ENCODE data around the gene PPIB.

The PPIB gene

DNA sequence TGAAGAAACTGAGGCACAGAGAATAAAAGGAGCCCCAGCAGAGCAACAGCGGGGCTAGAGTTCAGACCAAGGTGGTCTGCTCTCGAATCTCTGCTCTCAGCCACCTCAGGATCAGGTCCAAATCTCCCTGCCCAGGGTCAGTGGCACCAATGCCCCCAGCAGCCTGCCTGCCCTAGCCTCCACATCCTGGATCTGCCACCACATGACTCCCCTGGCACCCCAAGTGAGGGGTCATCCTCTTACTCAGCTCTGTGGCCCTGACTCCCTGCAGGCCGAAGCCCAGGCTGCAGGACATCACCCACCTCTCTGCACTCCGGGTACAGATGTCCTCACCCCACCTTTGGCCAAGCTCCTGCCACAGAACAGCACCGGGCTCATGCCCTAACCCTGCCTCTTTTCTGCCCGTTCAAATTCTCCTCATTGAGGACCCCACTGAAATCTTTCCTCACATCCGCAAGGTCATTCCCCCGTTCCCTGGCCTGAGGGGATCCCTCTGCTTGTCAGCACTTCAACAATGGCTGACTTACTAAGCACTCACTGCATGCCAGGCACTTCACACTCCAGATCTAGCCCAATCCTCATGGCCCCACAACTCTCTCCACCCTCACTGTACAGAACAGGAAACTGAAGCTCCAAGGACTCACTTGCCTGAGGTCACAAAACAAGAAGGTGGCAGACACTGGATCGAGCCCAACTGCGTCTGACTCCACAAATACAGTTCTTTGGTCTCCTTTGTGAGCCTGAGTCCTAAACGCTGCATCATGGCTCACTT lies 4.3 kb downstream of the PPIB start:
- DNase-seq (ENCODE audit: low read depth) = no peak

DNA sequence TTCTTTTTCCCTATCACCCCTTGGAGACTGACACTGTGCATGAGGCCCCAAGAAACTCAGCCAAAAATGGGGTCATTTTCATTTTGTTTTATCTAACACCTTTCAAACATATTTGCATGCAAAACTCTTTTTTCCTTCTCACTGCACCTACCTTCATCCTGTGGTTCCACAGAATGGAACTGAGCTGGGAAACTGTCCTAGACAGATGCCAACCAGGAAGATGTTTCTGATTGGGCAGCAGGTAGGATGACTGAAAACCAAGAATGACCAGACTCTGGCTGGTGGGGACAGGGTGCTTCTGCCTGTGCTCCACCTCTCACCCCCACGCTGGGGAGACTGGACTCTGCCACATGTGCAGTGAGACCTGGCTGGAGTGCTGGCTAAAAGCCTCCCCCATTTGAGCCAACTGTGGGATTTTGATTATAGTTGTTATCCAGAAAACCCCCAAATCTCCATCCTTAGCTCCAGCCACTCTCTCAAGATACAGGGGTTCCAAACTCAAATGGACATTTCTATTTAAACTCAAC lies 5.2 kb downstream of the PPIB start:
- DNase-seq (ENCODE audit: low read depth) = no peak

GRCh38 chr15:64156652-64157331 lies 6.0 kb downstream of the PPIB start:
- DNase-seq (ENCODE audit: low read depth) = no peak

DNA sequence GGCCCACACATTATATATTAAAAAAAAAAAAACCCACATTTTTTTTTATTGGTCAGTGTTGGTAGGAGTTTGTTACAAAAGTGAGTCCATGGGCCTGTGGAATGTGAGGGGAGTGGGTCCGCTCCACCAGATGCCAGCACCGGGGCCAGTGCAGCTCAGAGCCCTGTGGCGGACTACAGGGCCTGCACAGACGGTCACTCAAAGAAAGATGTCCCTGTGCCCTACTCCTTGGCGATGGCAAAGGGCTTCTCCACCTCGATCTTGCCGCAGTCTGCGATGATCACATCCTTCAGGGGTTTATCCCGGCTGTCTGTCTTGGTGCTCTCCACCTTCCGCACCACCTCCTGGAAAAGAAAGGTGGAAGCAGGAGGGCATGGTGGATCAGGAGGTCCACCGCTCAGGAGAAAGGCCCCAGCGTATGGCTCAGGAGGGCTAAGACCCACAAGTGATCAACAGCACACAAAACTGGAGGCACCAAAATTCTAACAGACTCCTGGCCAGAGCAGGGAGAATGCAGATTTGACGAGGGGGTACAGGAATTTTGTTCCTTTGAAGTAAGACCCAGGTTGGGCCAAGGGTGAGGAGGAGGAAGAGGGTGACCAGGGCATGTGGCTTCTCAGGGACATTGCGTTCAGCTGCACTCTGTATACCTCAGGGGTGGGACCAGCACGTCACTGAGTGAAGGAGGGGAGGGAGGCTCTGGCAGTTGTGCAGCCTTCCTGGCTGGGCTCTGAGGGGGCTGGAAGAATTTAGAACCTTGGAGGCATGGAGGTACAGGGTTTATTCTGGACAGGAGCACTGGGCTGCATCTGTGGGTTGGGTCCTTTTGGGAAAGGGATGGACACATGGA lies 6.8 kb downstream of the PPIB start:
- DNase-seq (ENCODE audit: low read depth) = no peak

GRCh38 chr15:64153480-64154367 lies 9.1 kb downstream of the PPIB start:
- peak; percentile 88 for DNase-seq (ENCODE audit: low read depth)

- DNase-seq (ENCODE audit: low read depth) = no peak
These were observed 10.1 kb downstream of the PPIB start for GRCh38 chr15:64152507-64153387.

GRCh38 chr15:64151727-64152506 lies 10.9 kb downstream of the PPIB start, which contains the start of gene SNX22:
TSS of gene SNX22 (plus strand) at chr15:64151731. CDS start at chr15:64151776, 45 bp downstream.
- no peak for DNase-seq (ENCODE audit: low read depth)

GRCh38 chr15:64149893-64150578 lies 12.8 kb downstream of the PPIB start:
- DNase-seq (ENCODE audit: low read depth) = no peak

DNA sequence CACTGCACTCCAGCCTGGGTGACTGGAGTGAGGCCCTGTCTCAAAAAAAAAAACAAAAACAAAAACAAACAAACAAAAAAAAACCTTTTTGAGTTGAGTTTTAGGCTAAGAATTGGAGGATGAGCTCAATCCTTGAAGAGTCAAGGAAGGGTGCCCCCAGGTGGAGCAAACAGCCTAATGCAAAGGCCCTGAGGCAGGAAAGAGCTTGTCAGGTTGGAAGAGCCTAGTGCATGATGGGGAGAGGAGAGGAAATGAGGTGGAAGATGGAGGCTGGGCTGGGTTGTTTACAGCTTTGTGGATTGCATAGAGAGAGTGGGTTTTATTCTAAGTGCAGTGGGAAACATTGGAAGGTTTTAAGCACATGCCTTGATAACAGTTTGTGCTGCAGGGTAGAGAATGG lies 13.4 kb downstream of the PPIB start:
- no peak for DNase-seq (ENCODE audit: low read depth)

- DNase-seq (ENCODE audit: low read depth) = no peak
These were observed 14.2 kb downstream of the PPIB start for GRCh38 chr15:64148581-64148980.

- DNase-seq (ENCODE audit: low read depth) = no peak
These were observed 14.7 kb downstream of the PPIB start for GRCh38 chr15:64148168-64148567.

GRCh38 chr15:64146885-64147681 lies 15.7 kb downstream of the PPIB start:
- DNase-seq (ENCODE audit: low read depth) = no peak

- DNase-seq (ENCODE audit: low read depth) = no peak
These were observed 16.3 kb downstream of the PPIB start for GRCh38 chr15:64146520-64146884.

DNA sequence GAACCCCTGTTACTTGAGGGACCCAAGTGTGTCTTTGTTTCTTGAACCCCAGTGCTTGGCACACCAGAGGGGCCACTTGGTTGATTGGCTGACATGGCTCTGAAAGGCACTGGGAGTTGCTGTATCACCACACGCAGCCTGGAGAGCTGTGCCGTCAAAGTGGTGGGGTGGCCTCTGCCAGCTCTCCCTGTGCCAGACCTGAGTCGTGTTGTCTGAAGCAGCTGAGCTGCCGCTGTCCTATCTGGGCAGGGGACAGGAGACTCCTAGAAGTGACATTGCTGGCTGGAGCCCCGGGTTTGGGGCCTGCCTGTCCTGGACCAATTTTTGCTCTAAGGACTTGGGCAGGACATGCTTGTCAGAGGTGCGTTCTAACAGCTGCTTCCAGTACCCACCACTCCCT lies 16.8 kb downstream of the PPIB start:
- DNase-seq (ENCODE audit: low read depth) = no peak

DNA sequence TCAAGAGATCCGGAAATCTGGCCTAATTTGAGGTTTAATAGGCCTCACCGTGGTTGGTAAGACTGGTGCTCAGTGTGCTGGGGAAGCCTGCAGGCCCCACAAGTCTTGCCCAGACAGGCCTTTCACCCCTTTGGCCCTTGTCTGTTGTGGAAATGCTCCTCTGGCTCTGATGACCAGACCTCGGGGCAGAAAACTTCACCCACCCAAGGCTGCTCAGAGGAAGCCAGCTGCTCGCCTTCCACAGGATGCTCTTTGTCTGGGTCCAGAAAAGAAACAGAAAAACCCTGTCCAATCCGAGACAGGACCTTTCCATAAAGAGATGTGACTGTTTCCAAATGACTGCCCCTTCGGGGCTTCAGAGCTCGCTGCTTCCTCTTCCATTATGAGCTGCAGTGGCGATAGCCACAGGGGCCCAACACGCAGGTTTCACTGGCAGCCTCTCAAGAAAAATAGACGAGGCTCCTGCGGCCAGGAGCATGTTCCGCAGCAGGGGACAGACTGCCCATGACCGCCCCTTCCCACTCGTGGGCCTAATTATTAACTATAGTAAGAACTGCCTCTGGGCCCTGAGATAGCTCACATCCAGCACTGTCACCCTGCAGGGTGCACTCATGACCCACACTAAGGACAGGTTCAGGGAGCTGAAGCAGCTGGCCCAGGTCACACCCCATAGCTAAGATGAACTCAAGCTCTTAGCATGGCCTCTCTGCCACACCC lies 18.1 kb downstream of the PPIB start:
- no peak for DNase-seq (ENCODE audit: low read depth)

- DNase-seq (ENCODE audit: low read depth) = no peak
These were observed 18.6 kb downstream of the PPIB start for GRCh38 chr15:64144192-64144564.

- no peak for DNase-seq (ENCODE audit: low read depth)
These were observed 19.5 kb downstream of the PPIB start for GRCh38 chr15:64143276-64143675.
